Spleen (tissue), 11 donors: ENCODE data around the gene MGST2. TPM values are rescaled to one million over a fixed set of nuclear protein-coding genes. Genes with fewer than 3 reads are reported as not detected.

ENCODE experiments used
- DNase-seq: peaks from one replicate; pipeline ENCODE4 v3.0.0-alpha.2; 2020
- H3K27ac ChIP-seq, 8 donors: fragments of 200-600 bp; sonication (generic) in 7 of 8; 1 replicate in 4 of 8; 2 replicates in 4 of 8; pipeline versions ENCODE4 v1.5.0 to v1.8.0; 2016 to 2021; ENCODE audit warnings: inconsistent platforms in 4 of 8, mild to moderate bottlenecking in 4 of 8, moderate library complexity in 1 of 8
- H3K27me3 ChIP-seq, 7 donors: fragments of 200-600 bp; sonication (generic) in 6 of 7; replicated peaks in 1 of 7; 1 replicate in 4 of 7; 2 replicates in 3 of 7; pipeline versions ENCODE4 v1.5.0 to v1.8.0; 2016 to 2021; ENCODE audit warnings: inconsistent platforms in 3 of 7, mild to moderate bottlenecking in 1 of 7
- H3K36me3 ChIP-seq, 6 donors: fragments of 200-600 bp; sonication (generic) in 5 of 6; 1 replicate in 4 of 6; 2 replicates in 2 of 6; pipeline versions ENCODE4 v1.5.0 to v1.8.0; 2016 to 2021; ENCODE audit warnings: inconsistent platforms in 2 of 6
- H3K4me1 ChIP-seq, 6 donors: fragments of 200-600 bp; sonication (generic) in 5 of 6; 1 replicate in 3 of 6; 2 replicates in 3 of 6; pipeline versions ENCODE4 v1.5.0 to v1.8.0; 2016 to 2021; ENCODE audit warnings: inconsistent platforms in 3 of 6
- H3K4me3 ChIP-seq, 8 donors: fragments of 200-600 bp; sonication (generic) in 7 of 8; 1 replicate in 4 of 8; 2 replicates in 4 of 8; pipeline versions ENCODE4 v1.5.0 to v1.8.0; 2016 to 2021; ENCODE audit warnings: inconsistent platforms in 4 of 8, mild to moderate bottlenecking in 4 of 8, moderate library complexity in 2 of 8
- H3K9me3 ChIP-seq, 8 donors: fragments of 200-600 bp; sonication (generic) in 7 of 8; 1 replicate in 4 of 8; 2 replicates in 4 of 8; pipeline versions ENCODE4 v1.5.0 to v1.8.0; 2016 to 2021; ENCODE audit warnings: inconsistent platforms in 4 of 8
- POLR2A ChIP-seq, 3 donors: fragments of 450-650 bp; IDR thresholded peaks; one replicate each; pipeline ENCODE4 v1.5.1; 2017; ENCODE audit warnings: antibody characterized with exemption in 3 of 3, mild to moderate bottlenecking in 1 of 3
- POLR2AphosphoS5 ChIP-seq, 3 donors: sonication (generic); formaldehyde crosslinking; IDR thresholded peaks; one replicate each; pipeline ENCODE4 v1.5.1; 2017; ENCODE audit warnings: antibody characterized with exemption in 3 of 3
- WGBS, 5 donors: extraction: QIAGEN DNeasy Blood & Tissue Kit in 3 of 5; methylation state at CpG; one replicate each; pipeline versions ENCODE4 v1.1.5 to v1.1.7; 2013 to 2018; 5-methylcytosine and 5-hydroxymethylcytosine counted together
- intact Hi-C: fragments of 100-400 bp; cut with DNase I; formaldehyde crosslinking; loops from one replicate; pipeline ENCODE4 v1.15.0; 2023; ENCODE audit warnings: low total_unique reads
- polyA plus RNA-seq, 3 donors: library from polyadenylated mRNA; stranded (reverse); fragments of 200-250 nt; gene quantifications; one replicate each; pipeline ENCODE4 v1.2.1, GENCODE V29; 2013
- total RNA-seq, 7 donors: library from RNA; depleted of rRNA in 3 of 7; stranded (reverse); fragments of >200 nt in 3 of 7; fragmentation: NEBNext Ultra II Directional in 4 of 7; extraction: Animal tissue kit (Norgen Biotek cat#: 25700) in 4 of 7; gene quantifications; one replicate each; pipeline versions ENCODE4 v1.1.0 to v1.2.1, GENCODE V29; 2016 to 2021
- TF ChIP-seq, protein P1 (sequence below), 11 experiments: fragments of 200-600 bp in 7 of 11; fragments of 450-650 bp in 4 of 11; sonication (generic) in 4 of 11; IDR thresholded peaks in 8 of 11; conservative IDR thresholded peaks in 3 of 11; 1 replicate in 7 of 11; 2 replicates in 4 of 11; pipeline versions ENCODE4 v1.4.0 to v1.8.0; 2016 to 2021; ENCODE audit warnings: antibody characterized with exemption in 11 of 11, inconsistent platforms in 4 of 11, mild to moderate bottlenecking in 1 of 11
- donor health status: healthy with polysubstance abuse.
- donor health status: DM: no; HTN: no; CAD: no; lungs with moderate emphysema.
- donor health status: DM: no; HTN: no; CAD: no.
- donor health status: Bipolar disorder and iron deficiency.
- donor health status: healthy.
- donor health status: DM: no; HTN: no; CAD: no.
- donor health status: DM: yes; HTN: yes; CAD: no.

The MGST2 gene
- total and polyA plus RNA-seq, 10 donors: 26.9 to 114 (median 59.6) TPM

GRCh38 chr4:139709660-139710059 lies 44.0 kb downstream of the MGST2 start:
- TF ChIP-seq POLR2AphosphoS5 (IDR thresholded peaks at IDR 0.05) (no peak), POLR2A (IDR thresholded peaks at IDR 0.05) (no peak)
- TF ChIP-seq, protein P1, sequence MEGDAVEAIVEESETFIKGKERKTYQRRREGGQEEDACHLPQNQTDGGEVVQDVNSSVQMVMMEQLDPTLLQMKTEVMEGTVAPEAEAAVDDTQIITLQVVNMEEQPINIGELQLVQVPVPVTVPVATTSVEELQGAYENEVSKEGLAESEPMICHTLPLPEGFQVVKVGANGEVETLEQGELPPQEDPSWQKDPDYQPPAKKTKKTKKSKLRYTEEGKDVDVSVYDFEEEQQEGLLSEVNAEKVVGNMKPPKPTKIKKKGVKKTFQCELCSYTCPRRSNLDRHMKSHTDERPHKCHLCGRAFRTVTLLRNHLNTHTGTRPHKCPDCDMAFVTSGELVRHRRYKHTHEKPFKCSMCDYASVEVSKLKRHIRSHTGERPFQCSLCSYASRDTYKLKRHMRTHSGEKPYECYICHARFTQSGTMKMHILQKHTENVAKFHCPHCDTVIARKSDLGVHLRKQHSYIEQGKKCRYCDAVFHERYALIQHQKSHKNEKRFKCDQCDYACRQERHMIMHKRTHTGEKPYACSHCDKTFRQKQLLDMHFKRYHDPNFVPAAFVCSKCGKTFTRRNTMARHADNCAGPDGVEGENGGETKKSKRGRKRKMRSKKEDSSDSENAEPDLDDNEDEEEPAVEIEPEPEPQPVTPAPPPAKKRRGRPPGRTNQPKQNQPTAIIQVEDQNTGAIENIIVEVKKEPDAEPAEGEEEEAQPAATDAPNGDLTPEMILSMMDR (IDR thresholded peaks at IDR 0.05 in 8 of 11, conservative IDR thresholded peaks at IDR 0.05 in 3 of 11): no peak
- intact Hi-C loops: no loop called here
- Histone ChIP-seq H3K27ac (no peak overlapping the region), H3K9me3 (peaks cover 0 to 5% (median 0%) of the 10 kb centered on the region in 8 donors), H3K4me1 (no peaks in the 10 kb centered on the region), H3K27me3 (no peaks in the 10 kb centered on the region), H3K4me3 (no peak overlapping the region), H3K36me3 (peaks cover 0 to 18% (median 0%) of the 10 kb centered on the region in 6 donors)
- 50 to 92% (median 86%) methylated on average over 1 of the region's 1 CpG for WGBS, 5 donors
- no peak for DNase-seq

GRCh38 chr4:139710073-139710472 lies 44.5 kb downstream of the MGST2 start:
- intact Hi-C loops: no loop called here
- Histone ChIP-seq H3K36me3 (peaks cover 0 to 17% (median 0%) of the 10 kb centered on the region in 6 donors), H3K9me3 (peaks cover 0 to 5% (median 0%) of the 10 kb centered on the region in 8 donors), H3K4me1 (no peaks in the 10 kb centered on the region), H3K27me3 (no peaks in the 10 kb centered on the region), H3K27ac (no peak overlapping the region), H3K4me3 (no peak overlapping the region)
- 87 to 93% (median 93%) methylated on average over 2 of the region's 2 CpGs for WGBS, 5 donors
- no peak for TF ChIP-seq POLR2A (IDR thresholded peaks at IDR 0.05)
- no peak for TF ChIP-seq POLR2AphosphoS5 (IDR thresholded peaks at IDR 0.05)
- TF ChIP-seq, protein P1 (IDR thresholded peaks at IDR 0.05 in 8 of 11, conservative IDR thresholded peaks at IDR 0.05 in 3 of 11): no peak
- DNase-seq: no peak

DNA sequence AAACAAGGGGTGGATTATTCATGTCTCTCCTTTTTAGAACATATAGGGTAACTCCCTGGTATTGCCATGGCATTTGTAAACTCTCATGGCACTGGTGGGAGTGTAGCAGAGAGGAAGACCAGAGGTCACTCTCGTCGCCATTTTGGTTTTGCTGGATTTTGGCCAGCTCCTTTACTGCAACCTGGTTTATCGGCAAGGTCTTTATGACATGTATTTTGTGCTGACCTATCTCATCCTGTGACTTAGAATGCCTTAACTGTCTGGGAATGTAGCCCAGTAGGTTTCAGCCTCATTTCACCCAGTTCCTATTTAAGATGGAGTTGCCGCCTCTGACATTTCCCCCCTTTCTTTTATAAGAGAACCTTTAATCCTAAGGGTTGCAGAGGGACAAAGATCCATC lies 45.8 kb downstream of the MGST2 start:
- H3K36me3 ChIP-seq: peaks cover 0 to 5% (median 0%) of the 10 kb centered on the region in 6 donors
- H3K27ac ChIP-seq: no peak overlapping the region
- intact Hi-C loops: no loop called here
- no peaks in the 10 kb centered on the region for H3K4me1 ChIP-seq
- H3K27me3 ChIP-seq: no peaks in the 10 kb centered on the region
- H3K4me3 ChIP-seq: no peak overlapping the region
- peaks cover 0 to 5% (median 0%) of the 10 kb centered on the region in 8 donors for H3K9me3 ChIP-seq
- TF ChIP-seq POLR2A (IDR thresholded peaks at IDR 0.05) (no peak), POLR2AphosphoS5 (IDR thresholded peaks at IDR 0.05) (no peak)
- DNase-seq: no peak
- 72 to 94% (median 87%) methylated on average over 4 of the region's 4 CpGs for WGBS, 5 donors

DNA sequence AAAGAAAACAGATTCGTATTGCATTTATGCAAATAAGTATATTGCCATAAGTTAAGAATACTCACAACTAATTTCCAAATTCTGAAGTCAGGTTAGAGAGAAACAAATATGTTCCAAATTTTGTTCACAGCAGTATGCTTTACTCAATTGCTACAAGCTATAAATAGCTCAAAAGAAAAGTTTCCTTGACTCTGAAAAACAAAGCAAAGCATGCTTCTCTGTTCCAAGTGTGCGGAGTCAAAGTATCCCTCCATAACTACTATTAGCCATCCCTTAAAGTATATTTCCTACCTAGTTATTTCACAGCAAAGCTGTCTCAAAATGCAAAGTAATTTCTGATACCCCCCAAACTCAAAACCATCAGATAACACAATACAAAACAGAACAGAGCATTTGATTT lies 47.3 kb downstream of the MGST2 start:
- peaks cover 0 to 5% (median 0%) of the 10 kb centered on the region in 8 donors for H3K9me3 ChIP-seq
- peaks cover 0 to 14% (median 0%) of the 10 kb centered on the region in 6 donors for H3K36me3 ChIP-seq
- WGBS, 5 donors: 84 to 93% (median 91%) methylated on average over 2 of the region's 2 CpGs
- H3K27ac ChIP-seq: no peak overlapping the region
- intact Hi-C loops: no loop called here
- TF ChIP-seq, protein P1 (IDR thresholded peaks at IDR 0.05 in 8 of 11, conservative IDR thresholded peaks at IDR 0.05 in 3 of 11): no peak
- TF ChIP-seq POLR2AphosphoS5 (IDR thresholded peaks at IDR 0.05) (no peak), POLR2A (IDR thresholded peaks at IDR 0.05) (no peak)
- H3K4me3 ChIP-seq: no peak overlapping the region
- no peaks in the 10 kb centered on the region for H3K27me3 ChIP-seq
- DNase-seq: no peak
- H3K4me1 ChIP-seq: no peaks in the 10 kb centered on the region
